K562 (cell line): ENCODE data around the gene PIK3R4. TPM values are rescaled to one million over a fixed set of nuclear protein-coding genes. Genes with fewer than 3 reads are reported as not detected.

Source experiments
- CBFB ChIP-seq: sonication (generic); formaldehyde crosslinking; IDR thresholded peaks from 2 replicates; pipeline ENCODE4 v1.4.0; 2020; ENCODE audit warnings: mild to moderate bottlenecking, missing genetic modification reagents
- CHD4 ChIP-seq: fragments of 200-600 bp; sonication (generic); IDR thresholded peaks from 3 replicates; pipeline ENCODE4 v1.6.1; 2012; ENCODE audit warnings: low read depth, mild to moderate bottlenecking, mixed read lengths, low read length, inconsistent platforms; ENCODE audit not compliant: insufficient read depth, insufficient replicate concordance, poor library complexity, severe bottlenecking
- GABPB2 ChIP-seq: fragments of 250-450 bp; sonication (Bioruptor Pico); conservative IDR thresholded peaks from 2 replicates; pipeline ENCODE4 v1.5.1; 2021; ENCODE audit warnings: mild to moderate bottlenecking
- GATAD2B ChIP-seq: fragments of 450-650 bp; IDR thresholded peaks from 2 replicates; pipeline ENCODE4 v1.6.1; 2017; ENCODE audit warnings: mild to moderate bottlenecking, borderline replicate concordance
- GMEB1 ChIP-seq: fragments of 250-450 bp; sonication (Bioruptor Pico); IDR thresholded peaks from 2 replicates; pipeline ENCODE4 v1.4.0; 2020; ENCODE audit warnings: mild to moderate bottlenecking
- HDAC3 ChIP-seq: fragments of 450-650 bp; IDR thresholded peaks from 2 replicates; pipeline ENCODE4 v1.6.1; 2018; ENCODE audit warnings: borderline replicate concordance, mild to moderate bottlenecking, moderate library complexity; ENCODE audit not compliant: partially characterized antibody
- HINFP ChIP-seq: fragments of 450-650 bp; conservative IDR thresholded peaks from 2 replicates; pipeline ENCODE4 v1.6.1; 2016; ENCODE audit warnings: missing genetic modification characterization, low read depth, mild to moderate bottlenecking, control low read depth, missing compliant biosample characterization
- HNRNPL ChIP-seq: fragments of 200-400 bp; formaldehyde crosslinking; IDR thresholded peaks from 2 replicates; pipeline ENCODE4 v1.6.1; 2017; ENCODE audit warnings: low read depth, mild to moderate bottlenecking, low read length
- JUNB ChIP-seq: fragments of 450-650 bp; formaldehyde crosslinking; conservative IDR thresholded peaks from 2 replicates; pipeline ENCODE4 v1.4.0; 2020; ENCODE audit warnings: mild to moderate bottlenecking
- MAX ChIP-seq: sonication (generic); formaldehyde crosslinking; IDR thresholded peaks from 2 replicates; pipeline ENCODE4 v1.9.0; 2022; ENCODE audit warnings: mild to moderate bottlenecking, missing genetic modification reagents
- SIN3B ChIP-seq: fragments of 450-650 bp; IDR thresholded peaks from 2 replicates; pipeline ENCODE4 v1.6.1; 2017; ENCODE audit warnings: low read depth, mild to moderate bottlenecking, moderate library complexity
- SMAD2 ChIP-seq: fragments of 150-350 bp; IDR thresholded peaks from 2 replicates; pipeline ENCODE4 v1.6.1; 2014; ENCODE audit warnings: low read depth, mild to moderate bottlenecking, low read length
- SMARCB1 ChIP-seq: IDR thresholded peaks from 2 replicates; pipeline ENCODE4 v1.6.1; 2011; ENCODE audit warnings: improper control_type of control experiment, low read depth; ENCODE audit not compliant: insufficient read length
- TAF9B ChIP-seq: fragments of 450-650 bp; IDR thresholded peaks from 2 replicates; pipeline ENCODE4 v1.6.1; 2018; ENCODE audit warnings: mild to moderate bottlenecking; ENCODE audit not compliant: partially characterized antibody
- ZBTB34 ChIP-seq: fragments of 250-450 bp; sonication (Bioruptor Pico); IDR thresholded peaks from 2 replicates; pipeline ENCODE4 v1.8.0; 2021; ENCODE audit warnings: mild to moderate bottlenecking, moderate library complexity
- ZBTB7A ChIP-seq: IDR thresholded peaks from 2 replicates; pipeline ENCODE4 v1.6.1; 2011; ENCODE audit warnings: low read depth, mild to moderate bottlenecking, low read length, moderate library complexity, borderline replicate concordance; ENCODE audit not compliant: control insufficient read depth
- ZNF174 ChIP-seq: fragments of 250-450 bp; sonication (Bioruptor Pico); IDR thresholded peaks from 2 replicates; pipeline ENCODE4 v1.4.0; 2020; ENCODE audit warnings: mild to moderate bottlenecking
- ZNF232 ChIP-seq: sonication (generic); formaldehyde crosslinking; IDR thresholded peaks from 2 replicates; pipeline ENCODE4 v1.8.0; 2022; ENCODE audit warnings: mild to moderate bottlenecking, missing genetic modification reagents
- ZNF311 ChIP-seq: fragments of 250-450 bp; sonication (Bioruptor Pico); IDR thresholded peaks from 2 replicates; pipeline ENCODE4 v1.4.0; 2020; ENCODE audit warnings: mild to moderate bottlenecking, moderate library complexity
- ZNF512 ChIP-seq: IDR thresholded peaks from 2 replicates; pipeline ENCODE4 v1.6.1; 2016; ENCODE audit warnings: missing genetic modification characterization, missing compliant biosample characterization
- ZNF561 ChIP-seq: fragments of 450-650 bp; formaldehyde crosslinking; conservative IDR thresholded peaks from 2 replicates; pipeline ENCODE4 v1.4.0; 2020; ENCODE audit warnings: mild to moderate bottlenecking, moderate library complexity
- polyA plus RNA-seq, 8 experiments: library from polyadenylated mRNA; depleted of rRNA in 4 of 8; stranded (reverse) in 5 of 8; unstranded in 3 of 8; fragments of >200 nt; fragmentation: Nextera tagmentation in 2 of 8; fragmentation: Illumina TruSeq in 1 of 8; extraction: Ambion mirVana in 2 of 8; extraction: Trizol in 1 of 8; gene quantifications; 2 replicates each; pipeline versions ENCODE4 v1.2.1 to v1.2.3, GENCODE V29; 2011 to 2014; ENCODE audit warnings: inconsistent platforms in 1 of 8, missing spikeins in 1 of 8
- total RNA-seq, 7 experiments: library from RNA; depleted of rRNA in 6 of 7; stranded (reverse); fragments of >200 nt in 6 of 7; fragmentation: Illumina TruSeq in 2 of 7; extraction: Trizol in 2 of 7; gene quantifications; 2 replicates each; pipeline versions ENCODE4 v1.2.1 to v1.2.3, GENCODE V29; 2011 to 2021; ENCODE audit warnings: low replicate concordance in 1 of 7

The PIK3R4 gene
- total and polyA plus RNA-seq, 9 of the 15 experiments (the other 6 are each of a cell fraction or from before 2014, with no cell fraction given) = 20.6 to 45.8 (median 26.0) TPM

GRCh38 chr3:130746246-130747039, at the start of gene PIK3R4 (continued):
- TF ChIP-seq HINFP (tag) = no peak
- TF ChIP-seq CBFB = no peak
- no peak for TF ChIP-seq ZNF561
- TF ChIP-seq ZNF512 (tag) = no peak
- no peak for TF ChIP-seq GMEB1
- no peak for TF ChIP-seq GATAD2B
- TF ChIP-seq ZNF232 (CRISPR knock-in tag) = no peak
- no peak for TF ChIP-seq SMAD2
- TF ChIP-seq SMARCB1 = no peak
- TF ChIP-seq JUNB = no peak
- no peak for TF ChIP-seq CHD4
- TF ChIP-seq ZBTB7A = peak; percentile 58; the same call in 1 of the 2 replicates
- TF ChIP-seq SIN3B = peak; percentile 90
- no peak for TF ChIP-seq GABPB2 (CRISPR knock-in tag)
- TF ChIP-seq ZBTB34 (CRISPR knock-in tag) = no peak
- no peak for TF ChIP-seq ZNF174 (CRISPR knock-in tag)
- no peak for TF ChIP-seq MAX
- no peak for TF ChIP-seq HDAC3
- TF ChIP-seq TAF9B = peak; percentile 46
- TF ChIP-seq ZNF311 (CRISPR knock-in tag) = no peak
- TF ChIP-seq HNRNPL = no peak
